IMR-90 (cell line): ENCODE measurements around the gene PNPLA5. TPM values are rescaled to one million over a fixed set of nuclear protein-coding genes. Genes with fewer than 3 reads are reported as not detected.
"Not testable (repeated sequence)": the region's sequence is repeated elsewhere in the genome, so short reads cannot be mapped to it uniquely, and the experiment has no call there.

Experiments used
- ATAC-seq: fragments of 200-7000 bp; cut with Tn5 transposase; 2 replicates; pipeline ENCODE4 v1.9.1; 2020; ENCODE audit warnings: low read depth, mild to moderate bottlenecking, moderate library complexity
- BruUV-seq: library from RNA; stranded (reverse); fragments of 400-500 nt; replicated peaks from 2 replicates; lab custom pipeline; 2021; lab: Mats Ljungman, UMichigan
- CTCF ChIA-PET: fragments of 300-600 bp; formaldehyde crosslinking; extraction: SDS; loops from one replicate; lab custom pipeline; 2021; ENCODE audit warnings: antibody characterized with exemption; lab: Yijun Ruan, JAX
- POLR2A ChIA-PET: fragments of 300-600 bp; sonication (Branson Sonifier 250); formaldehyde crosslinking; loops from one replicate; lab custom pipeline; 2022; ENCODE audit warnings: antibody characterized with exemption; ENCODE audit not compliant: unreplicated experiment; lab: Charles Lee
- DNase-seq: peaks from one replicate; pipeline ENCODE4 v3.0.0; 2013
- H2AFZ ChIP-seq: replicated peaks from 2 replicates; pipeline ENCODE3; 2013; ENCODE audit warnings: low read length, mild to moderate bottlenecking; ENCODE audit not compliant: poor library complexity
- H2AK5ac ChIP-seq: 2 replicates; pipeline ENCODE4 v1.6.1; 2013; ENCODE audit warnings: low read depth, low read length, inconsistent platforms
- H2AK9ac ChIP-seq: replicated peaks from 2 replicates; pipeline ENCODE3; 2013; ENCODE audit warnings: mild to moderate bottlenecking, low read depth, low read length, moderate library complexity; ENCODE audit not compliant: poor library complexity
- H2BK120ac ChIP-seq: 2 replicates; pipeline ENCODE4 v1.6.1; 2013; ENCODE audit warnings: low read depth, low read length, inconsistent platforms
- H2BK15ac ChIP-seq: 3 replicates; pipeline ENCODE4 v1.6.1; 2013; ENCODE audit warnings: low read depth, low read length, inconsistent platforms
- H2BK20ac ChIP-seq: 2 replicates; pipeline ENCODE4 v1.6.1; 2013; ENCODE audit warnings: low read depth, mild to moderate bottlenecking, inconsistent platforms, low read length, moderate library complexity
- H2BK5ac ChIP-seq: 2 replicates; pipeline ENCODE4 v1.6.1; 2013; ENCODE audit warnings: mild to moderate bottlenecking, low read depth, low read length, inconsistent platforms; ENCODE audit not compliant: poor library complexity, severe bottlenecking
- H3K14ac ChIP-seq: replicated peaks from 2 replicates; pipeline ENCODE4 v1.6.1; 2013; ENCODE audit warnings: low read depth, low read length, inconsistent platforms
- H3K18ac ChIP-seq: 2 replicates; pipeline ENCODE4 v1.6.1; 2013; ENCODE audit warnings: low read depth, low read length, control low read depth
- H3K23ac ChIP-seq: 2 replicates; pipeline ENCODE4 v1.6.1; 2013; ENCODE audit warnings: low read depth, low read length, inconsistent platforms
- H3K27ac ChIP-seq: 2 replicates; pipeline ENCODE4 v1.5.1; 2013; ENCODE audit warnings: mild to moderate bottlenecking, control low read depth, low read length; ENCODE audit not compliant: insufficient read depth
- H3K27me3 ChIP-seq: 2 replicates; pipeline ENCODE4 v1.6.1; 2013; ENCODE audit warnings: low read length; ENCODE audit not compliant: control insufficient read depth, insufficient read depth
- H3K36me3 ChIP-seq: 2 replicates; pipeline ENCODE4 v1.6.1; 2013; ENCODE audit warnings: low read length, mixed read lengths; ENCODE audit not compliant: control insufficient read depth, insufficient read depth
- H3K4ac ChIP-seq: 2 replicates; pipeline ENCODE4 v1.6.1; 2013; ENCODE audit warnings: low read depth, low read length, inconsistent platforms
- H3K4me1 ChIP-seq: 2 replicates; pipeline ENCODE4 v1.6.1; 2013; ENCODE audit warnings: low read length, mixed read lengths; ENCODE audit not compliant: control insufficient read depth, insufficient read depth
- H3K4me2 ChIP-seq: 2 replicates; pipeline ENCODE4 v1.6.1; 2013; ENCODE audit warnings: low read depth, mild to moderate bottlenecking, control low read depth, low read length, moderate library complexity
- H3K4me3 ChIP-seq: 2 replicates; pipeline ENCODE4 v1.5.1; 2013; ENCODE audit warnings: low read depth, mild to moderate bottlenecking, control low read depth, low read length, moderate library complexity; ENCODE audit not compliant: insufficient read depth
- H3K56ac ChIP-seq: 2 replicates; pipeline ENCODE4 v1.6.1; 2013; ENCODE audit warnings: low read length, inconsistent platforms; ENCODE audit not compliant: insufficient read depth; ENCODE audit errors: extremely low read depth
- H3K79me1 ChIP-seq, 2 experiments: 2 replicates each; pipeline ENCODE4 v1.6.1; 2013; ENCODE audit warnings: low read length in 2 of 2, inconsistent platforms in 1 of 2, low read depth in 1 of 2
- H3K9ac ChIP-seq: 2 replicates; pipeline ENCODE4 v1.6.1; 2013; ENCODE audit warnings: low read depth, low read length, control low read depth
- H3K9me1 ChIP-seq: 2 replicates; pipeline ENCODE4 v1.6.1; 2013; ENCODE audit warnings: low read length, inconsistent platforms; ENCODE audit not compliant: insufficient read depth
- H3K9me3 ChIP-seq: 2 replicates; pipeline ENCODE4 v1.6.1; 2013; ENCODE audit warnings: low read length; ENCODE audit not compliant: control insufficient read depth, insufficient read depth
- H4K20me1 ChIP-seq: 2 replicates; pipeline ENCODE4 v1.6.1; 2013; ENCODE audit warnings: low read length, inconsistent platforms; ENCODE audit not compliant: insufficient read depth
- H4K5ac ChIP-seq: 2 replicates; pipeline ENCODE4 v1.6.1; 2013; ENCODE audit warnings: mild to moderate bottlenecking, low read depth, low read length, control low read depth
- H4K8ac ChIP-seq, 2 experiments: 2 replicates each; pipeline ENCODE4 v1.6.1; 2013; ENCODE audit warnings: low read depth in 2 of 2, low read length in 2 of 2, control low read depth in 1 of 2, inconsistent platforms in 1 of 2
- H4K91ac ChIP-seq: 2 replicates; pipeline ENCODE4 v1.6.1; 2013; ENCODE audit warnings: low read depth, low read length, inconsistent platforms; ENCODE audit not compliant: insufficient read depth
- RAD21 ChIP-seq: IDR thresholded peaks from 2 replicates; pipeline ENCODE4 v1.6.1; 2012; ENCODE audit warnings: low read length, improper control_type of control experiment
- SMC3 ChIP-seq: fragments of 150-350 bp; IDR thresholded peaks from 2 replicates; pipeline ENCODE4 v1.6.1; 2016; ENCODE audit warnings: low read depth, mild to moderate bottlenecking, antibody characterized with exemption, low read length, moderate library complexity
- WGBS, 2 experiments: methylation state at CpG; one replicate each; pipeline versions ENCODE4 v1.1.5 to v1.1.7; 2013; ENCODE audit warnings: missing lambda C conversion rate in 2 of 2; ENCODE audit not compliant: insufficient read length in 1 of 2; ENCODE audit errors: extremely low coverage in 2 of 2; 5-methylcytosine and 5-hydroxymethylcytosine counted together
- dilution Hi-C: fragments of 300-500 bp; cut with HindIII; formaldehyde crosslinking; loops from one replicate; pipeline ENCODE4 v1.14.3; 2018; ENCODE audit warnings: low sequenced_read_pairs; ENCODE audit not compliant: unreplicated experiment
- in situ Hi-C: fragments of 300-500 bp; cut with MboI; formaldehyde crosslinking; loops from 3 replicates; pipeline ENCODE4 v1.14.3; 2019; ENCODE audit warnings: low sequenced_read_pairs, inconsistent platforms, mixed read lengths
- intact Hi-C: fragments of 100-400 bp; cut with micrococcal nuclease; formaldehyde crosslinking; loops from 2 replicates; pipeline ENCODE4 v1.10.0; 2022
- polyA plus RNA-seq, 3 experiments: library from polyadenylated mRNA; depleted of rRNA; stranded (reverse); fragments of >200 nt; gene quantifications; 2 replicates each; pipeline ENCODE4 v1.2.3, GENCODE V29; 2012; ENCODE audit warnings: low replicate concordance in 1 of 3
- total RNA-seq: library from RNA; depleted of rRNA; stranded (reverse); fragments of >200 nt; gene quantifications from 2 replicates; pipeline ENCODE4 v1.2.3, GENCODE V29; 2012

Gene PNPLA5
- total and polyA plus RNA-seq, 2 of the 4 experiments (the other 2 are of a cell fraction), result 0.18 to 0.44 TPM

GRCh38 chr22:43869799-43870198 is 22.0 kb downstream of the PNPLA5 start:
- no peaks in the 10 kb centered on the region for H3K36me3 ChIP-seq
- no peaks in the 10 kb centered on the region for H3K9me3 ChIP-seq
- H4K8ac ChIP-seq, result no peak overlapping the region
- no peaks in the 10 kb centered on the region for H3K9me1 ChIP-seq
- H2AFZ ChIP-seq, result no peak overlapping the region
- no peak overlapping the region for H2BK15ac ChIP-seq
- H3K9ac ChIP-seq, result no peak overlapping the region
- H3K27ac ChIP-seq, result no peak overlapping the region
- no peak overlapping the region for H4K5ac ChIP-seq
- no peak overlapping the region for H3K18ac ChIP-seq
- no peak overlapping the region for H3K4me2 ChIP-seq
- H2AK9ac ChIP-seq, result no peak overlapping the region
- WGBS, 2 experiments, result no CpG with 5 or more reads among the region's 5 CpGs
- TF ChIP-seq SMC3 (no peak), RAD21 (no peak)
- dilution Hi-C loops (no loop called here), intact Hi-C loops (no loop called here), in situ Hi-C loops (no loop called here)
- ATAC-seq (no peak), DNase-seq (no peak)
- no peak overlapping the region for H3K56ac ChIP-seq
- H3K4me1 ChIP-seq, result no peaks in the 10 kb centered on the region
- H2BK120ac ChIP-seq, result no peak overlapping the region
- no peaks in the 10 kb centered on the region for H4K20me1 ChIP-seq
- H3K23ac ChIP-seq, result no peak overlapping the region
- no peaks in the 10 kb centered on the region for H3K79me1 ChIP-seq
- ChIA-PET POLR2A (no interaction called here), CTCF (no interaction called here)
- no peak overlapping the region for H3K4me3 ChIP-seq
- H2BK5ac ChIP-seq, result no peak overlapping the region
- no peak overlapping the region for H2BK20ac ChIP-seq
- no TSS peak for BruUV-seq
- H4K91ac ChIP-seq, result no peak overlapping the region
- H3K4ac ChIP-seq, result no peak overlapping the region
- H3K14ac ChIP-seq, result no peak overlapping the region
- no peaks in the 10 kb centered on the region; the same call in 1 of the 2 replicates for H3K27me3 ChIP-seq
- no peak overlapping the region for H2AK5ac ChIP-seq

DNA sequence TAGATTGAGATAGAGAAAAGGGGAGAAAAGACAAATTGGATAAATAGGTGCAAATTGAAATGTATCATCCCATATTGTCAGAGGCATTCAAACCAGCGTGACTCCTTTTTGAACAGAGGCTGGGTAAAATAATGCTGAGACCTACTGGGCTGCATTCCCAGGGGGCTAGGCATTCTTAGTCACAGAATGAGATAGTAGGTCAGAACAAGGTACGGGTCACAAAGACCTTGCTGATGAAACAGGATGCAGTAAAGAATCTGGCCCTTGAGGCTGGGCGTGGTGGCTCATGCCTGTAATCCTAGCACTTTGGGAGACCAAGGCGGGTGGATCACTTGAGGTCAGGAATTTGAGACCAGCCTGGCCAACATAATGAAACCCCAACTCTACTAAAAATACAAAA is 22.8 kb downstream of the PNPLA5 start:
- H3K14ac ChIP-seq, H2BK5ac ChIP-seq, ATAC-seq, CTCF ChIA-PET, H4K91ac ChIP-seq, intact Hi-C loops, H2AK5ac ChIP-seq, H3K27ac ChIP-seq, H2BK120ac ChIP-seq, H3K27me3 ChIP-seq, H2BK15ac ChIP-seq, H3K4me1 ChIP-seq, in situ Hi-C loops, H4K20me1 ChIP-seq, H3K23ac ChIP-seq, H4K5ac ChIP-seq, BruUV-seq, H3K9ac ChIP-seq, H2AFZ ChIP-seq, H3K9me3 ChIP-seq, H3K4me2 ChIP-seq, DNase-seq, H3K4me3 ChIP-seq, H3K18ac ChIP-seq, H3K56ac ChIP-seq, H4K8ac ChIP-seq, H3K36me3 ChIP-seq, H2BK20ac ChIP-seq, H3K9me1 ChIP-seq, H3K79me1 ChIP-seq, POLR2A ChIA-PET, dilution Hi-C loops, H2AK9ac ChIP-seq, H3K4ac ChIP-seq: not testable (repeated sequence)
- WGBS, 2 experiments, result 33% methylated on average over 1 of the region's 4 CpGs; no CpG with 5 or more reads in 1 of the 2 experiments
